Measurements from ENCODE around the gene MOB2. TPM values are rescaled to one million over a fixed set of nuclear protein-coding genes. Genes with fewer than 3 reads are reported as not detected.

The MOB2 gene
- total and polyA plus RNA-seq, 8 donors, result 13.7 to 30.4 (median 18.2) TPM

GRCh38 chr11:1479678-1480118 is 6.9 kb downstream of the MOB2 start:
- TF ChIP-seq, protein P1, sequence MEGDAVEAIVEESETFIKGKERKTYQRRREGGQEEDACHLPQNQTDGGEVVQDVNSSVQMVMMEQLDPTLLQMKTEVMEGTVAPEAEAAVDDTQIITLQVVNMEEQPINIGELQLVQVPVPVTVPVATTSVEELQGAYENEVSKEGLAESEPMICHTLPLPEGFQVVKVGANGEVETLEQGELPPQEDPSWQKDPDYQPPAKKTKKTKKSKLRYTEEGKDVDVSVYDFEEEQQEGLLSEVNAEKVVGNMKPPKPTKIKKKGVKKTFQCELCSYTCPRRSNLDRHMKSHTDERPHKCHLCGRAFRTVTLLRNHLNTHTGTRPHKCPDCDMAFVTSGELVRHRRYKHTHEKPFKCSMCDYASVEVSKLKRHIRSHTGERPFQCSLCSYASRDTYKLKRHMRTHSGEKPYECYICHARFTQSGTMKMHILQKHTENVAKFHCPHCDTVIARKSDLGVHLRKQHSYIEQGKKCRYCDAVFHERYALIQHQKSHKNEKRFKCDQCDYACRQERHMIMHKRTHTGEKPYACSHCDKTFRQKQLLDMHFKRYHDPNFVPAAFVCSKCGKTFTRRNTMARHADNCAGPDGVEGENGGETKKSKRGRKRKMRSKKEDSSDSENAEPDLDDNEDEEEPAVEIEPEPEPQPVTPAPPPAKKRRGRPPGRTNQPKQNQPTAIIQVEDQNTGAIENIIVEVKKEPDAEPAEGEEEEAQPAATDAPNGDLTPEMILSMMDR (IDR thresholded peaks at IDR 0.05), result no peak
- Histone ChIP-seq H3K27ac (no peak overlapping the region), H3K36me3 (peaks cover 0 to 5% (median 0%) of the 10 kb centered on the region in 3 donors), H3K4me1 (no peaks in the 10 kb centered on the region), H3K9me3 (no peaks in the 10 kb centered on the region), H3K27me3 (no peaks in the 10 kb centered on the region), H3K4me3 (no peak overlapping the region)
- no peak for ATAC-seq
- 96 to 99% methylated on average over 12 of the region's 12 CpGs for WGBS, 2 donors
- FAIRE-seq, result no peak
- intact Hi-C loops (cut with DNase I), result no loop called here
- DNase-seq, result peak in 2 of 6 donors; percentile 15 to 56

DNA sequence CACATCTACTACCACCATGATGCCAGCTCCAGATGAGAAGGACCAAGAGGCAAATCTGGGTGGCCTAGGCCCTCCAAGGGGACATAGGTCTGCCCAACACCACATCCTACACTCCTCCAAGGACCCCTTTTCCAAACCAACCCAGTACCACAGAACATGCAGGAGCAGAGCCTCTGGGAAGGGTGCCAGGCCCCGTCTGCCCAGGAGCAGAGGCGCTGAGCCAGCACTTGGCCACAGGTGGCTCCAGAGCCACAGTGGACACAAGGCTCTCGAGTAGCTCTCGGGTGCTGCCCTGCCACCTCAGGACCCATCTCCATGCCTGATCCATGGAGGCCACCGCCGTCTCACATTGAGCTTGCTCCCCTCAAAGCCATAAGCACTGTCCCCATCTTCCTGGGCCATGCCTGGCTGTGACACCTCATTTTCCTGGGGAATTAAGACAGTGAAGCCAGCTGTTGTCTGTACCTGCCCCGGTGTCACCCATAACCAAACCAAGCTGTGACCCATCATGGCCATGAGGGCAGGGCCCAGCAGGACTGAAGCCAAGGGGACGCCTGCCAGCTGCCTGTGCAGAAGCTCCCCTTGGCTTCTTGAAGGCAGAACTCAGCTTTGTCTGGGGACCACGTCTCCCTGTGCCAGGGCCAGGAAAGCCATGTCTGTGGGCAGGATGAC is 7.4 kb downstream of the MOB2 start:
- FAIRE-seq (no peak), DNase-seq (peak in 3 of 6 donors; percentile 45 to 70 (median 58)), ATAC-seq (no peak)
- no peaks in the 10 kb centered on the region for H3K9me3 ChIP-seq
- TF ChIP-seq, protein P1 (IDR thresholded peaks at IDR 0.05), result no peak
- no peaks in the 10 kb centered on the region for H3K4me1 ChIP-seq
- intact Hi-C loops (cut with DNase I), result no loop called here
- no peaks in the 10 kb centered on the region for H3K27me3 ChIP-seq
- no peak overlapping the region for H3K4me3 ChIP-seq
- H3K36me3 ChIP-seq, result peaks cover 0 to 5% (median 0%) of the 10 kb centered on the region in 3 donors
- WGBS, 2 donors, result 82 to 84% methylated on average over 9 of the region's 9 CpGs
- H3K27ac ChIP-seq, result no peak overlapping the region

DNA sequence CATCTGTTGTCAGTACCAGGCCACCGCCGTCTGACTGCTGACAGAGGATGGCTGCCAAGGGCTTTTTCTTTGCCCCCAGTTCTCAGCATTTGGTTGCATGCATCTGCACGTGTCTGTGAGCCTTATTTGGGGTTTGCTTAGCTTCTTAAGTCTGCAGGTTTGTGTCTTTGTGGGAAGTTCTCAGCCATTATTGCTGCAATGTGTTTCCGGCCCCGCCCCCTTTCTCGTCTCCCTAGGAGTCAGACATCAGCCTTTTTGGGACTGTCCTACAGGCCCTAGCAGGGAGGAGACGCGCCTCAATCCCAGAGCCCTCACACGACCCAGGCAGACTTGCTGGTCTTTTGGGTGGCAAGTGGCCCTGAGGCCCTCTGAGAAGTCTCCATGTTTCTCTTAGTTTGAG is 8.0 kb downstream of the MOB2 start:
- H3K9me3 ChIP-seq, result no peaks in the 10 kb centered on the region
- H3K27me3 ChIP-seq, result no peaks in the 10 kb centered on the region
- H3K4me1 ChIP-seq, result no peaks in the 10 kb centered on the region
- ATAC-seq (no peak), FAIRE-seq (no peak), DNase-seq (peak in 1 of 6 donors; percentile 10)
- no peak overlapping the region for H3K4me3 ChIP-seq
- H3K27ac ChIP-seq, result no peak overlapping the region
- intact Hi-C loops (cut with DNase I), result no loop called here
- WGBS, 2 donors, result 74 to 85% methylated on average over 9 of the region's 9 CpGs
- peaks cover 0 to 5% (median 0%) of the 10 kb centered on the region in 3 donors for H3K36me3 ChIP-seq
- TF ChIP-seq, protein P1 (IDR thresholded peaks at IDR 0.05), result no peak

DNA sequence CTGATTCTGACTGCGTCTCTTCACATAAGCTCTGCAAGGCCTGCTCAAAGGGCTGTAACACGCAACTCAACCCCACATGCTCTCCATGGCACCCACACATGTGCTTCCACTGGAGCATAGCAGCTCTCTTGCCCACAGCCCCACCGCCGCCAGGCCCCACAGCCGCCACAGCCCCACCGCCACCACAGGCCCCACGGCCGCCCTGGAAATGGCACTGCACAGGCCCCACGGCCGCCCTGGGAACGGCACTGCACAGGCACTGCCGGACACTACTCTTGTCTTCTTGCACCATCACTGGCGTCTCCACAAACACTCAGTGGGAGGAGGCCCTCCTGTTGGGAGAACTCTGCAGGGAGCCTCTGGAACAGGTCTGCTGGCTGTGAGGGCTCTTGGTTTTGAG is 8.6 kb downstream of the MOB2 start:
- 97% methylated on average over 13 of the region's 13 CpGs for WGBS, 2 donors

More for the DNA sequence above, 8.6 kb downstream of the MOB2 start:
- DNase-seq (peak in 2 of 6 donors; percentile 15 to 56), ATAC-seq (no peak), FAIRE-seq (no peak)
- Histone ChIP-seq H3K9me3 (no peaks in the 10 kb centered on the region), H3K27ac (no peak overlapping the region), H3K36me3 (peaks cover 0 to 5% (median 0%) of the 10 kb centered on the region in 3 donors), H3K4me3 (no peak overlapping the region), H3K27me3 (no peaks in the 10 kb centered on the region), H3K4me1 (no peaks in the 10 kb centered on the region)
- intact Hi-C loops (cut with DNase I), result no loop called here
- TF ChIP-seq, protein P1 (IDR thresholded peaks at IDR 0.05), result no peak

All from pancreas (tissue), 10 donors.